Neural cell (in vitro differentiated cells): ENCODE measurements around the gene CISH. TPM values are rescaled to one million over a fixed set of nuclear protein-coding genes. Genes with fewer than 3 reads are reported as not detected.

ENCODE experiments used
- H2AFZ ChIP-seq: fragments of 200-600, 300-800 bp; sonication (generic), shearing (Covaris generic); 2 replicates; pipeline ENCODE4 v1.6.0; 2014; ENCODE audit warnings: low read depth, mild to moderate bottlenecking, antibody characterized with exemption, low read length, moderate library complexity
- H3F3A ChIP-seq: fragments of 200-600 bp; shearing (Covaris generic); 2 replicates; pipeline ENCODE4 v1.6.1; 2016; ENCODE audit warnings: mild to moderate bottlenecking, moderate library complexity, mixed read lengths, antibody characterized with exemption, low read length; ENCODE audit not compliant: insufficient read depth, poor library complexity, severe bottlenecking
- H3K27ac ChIP-seq: fragments of 200-600, 300-800 bp; sonication (generic), shearing (Covaris generic); 2 replicates; pipeline ENCODE4 v1.5.1; 2014; ENCODE audit warnings: mild to moderate bottlenecking, low read length, moderate library complexity
- H3K27me3 ChIP-seq: fragments of 300-800, 200-600 bp; sonication (generic), shearing (Covaris generic); 2 replicates; pipeline ENCODE4 v1.6.0; 2014; ENCODE audit warnings: mild to moderate bottlenecking, low read depth, low read length, moderate library complexity; ENCODE audit not compliant: insufficient read depth
- H3K36me3 ChIP-seq: fragments of 300-800, 200-600 bp; sonication (generic), shearing (Covaris generic); 2 replicates; pipeline ENCODE4 v1.5.1; 2014; ENCODE audit warnings: mild to moderate bottlenecking, antibody characterized with exemption, low read length, moderate library complexity; ENCODE audit not compliant: insufficient read depth
- H3K4me2 ChIP-seq: fragments of 300-800, 200-600 bp; sonication (generic), shearing (Covaris generic); 2 replicates; pipeline ENCODE4 v1.6.0; 2014; ENCODE audit warnings: mild to moderate bottlenecking, low read length
- H3K4me3 ChIP-seq: fragments of 300-800, 200-600 bp; sonication (generic), shearing (Covaris generic); 2 replicates; pipeline ENCODE4 v1.5.1; 2014; ENCODE audit warnings: mild to moderate bottlenecking, low read length, moderate library complexity
- H3K79me2 ChIP-seq: fragments of 200-600 bp; shearing (Covaris generic); replicated peaks from 2 replicates; pipeline ENCODE4 v1.6.0; 2014; ENCODE audit warnings: mild to moderate bottlenecking, low read length, moderate library complexity; ENCODE audit not compliant: insufficient read depth
- H3K9ac ChIP-seq: fragments of 300-800, 200-600 bp; sonication (generic), shearing (Covaris generic); 2 replicates; pipeline ENCODE4 v1.6.1; 2016; ENCODE audit warnings: mild to moderate bottlenecking, low read length, mixed read lengths
- H3K9me2 ChIP-seq: fragments of 200-600 bp; shearing (Covaris generic); 2 replicates; pipeline ENCODE4 v1.6.1; 2016; ENCODE audit warnings: mild to moderate bottlenecking, low read length, mixed read lengths; ENCODE audit not compliant: insufficient read depth
- H3K9me3 ChIP-seq: fragments of 200-600, 300-800 bp; sonication (generic), shearing (Covaris generic); 2 replicates; pipeline ENCODE4 v1.6.1; 2016; ENCODE audit warnings: mild to moderate bottlenecking, mixed run types, low read length, moderate library complexity, mixed read lengths
- H4K20me1 ChIP-seq: fragments of 200-600 bp; shearing (Covaris generic); 2 replicates; pipeline ENCODE4 v1.6.1; 2016; ENCODE audit warnings: mild to moderate bottlenecking, mixed run types; ENCODE audit not compliant: insufficient read depth
- EP300 ChIP-seq: fragments of 450-650 bp; conservative IDR thresholded peaks from 2 replicates; pipeline ENCODE4 v1.6.1; 2014; ENCODE audit warnings: antibody characterized with exemption, mild to moderate bottlenecking, moderate library complexity; ENCODE audit not compliant: poor library complexity, severe bottlenecking
- EZH2 ChIP-seq: fragments of 200-600, 300-800 bp; shearing (Covaris generic), sonication (generic); IDR thresholded peaks from 2 replicates; pipeline ENCODE4 v1.6.1; 2014; ENCODE audit warnings: antibody characterized with exemption, low read length, borderline replicate concordance, mild to moderate bottlenecking; ENCODE audit not compliant: insufficient read depth, poor library complexity, severe bottlenecking
- MXI1 ChIP-seq: fragments of 450-650 bp; conservative IDR thresholded peaks from 2 replicates; pipeline ENCODE4 v1.6.1; 2014; ENCODE audit warnings: antibody characterized with exemption, mild to moderate bottlenecking; ENCODE audit not compliant: poor library complexity, severe bottlenecking
- POLR2AphosphoS5 ChIP-seq: IDR thresholded peaks from 2 replicates; pipeline ENCODE4 v1.6.1; 2012
- RAD21 ChIP-seq: fragments of 450-650 bp; conservative IDR thresholded peaks from 2 replicates; pipeline ENCODE4 v1.6.1; 2014; ENCODE audit warnings: antibody characterized with exemption, mild to moderate bottlenecking, moderate library complexity
- SMC3 ChIP-seq: fragments of 450-650 bp; conservative IDR thresholded peaks from 2 replicates; pipeline ENCODE4 v1.6.1; 2014; ENCODE audit warnings: antibody characterized with exemption, mild to moderate bottlenecking, moderate library complexity; ENCODE audit not compliant: poor library complexity
- TAF1 ChIP-seq: IDR thresholded peaks from 2 replicates; pipeline ENCODE4 v1.6.1; 2012; ENCODE audit warnings: low read depth
- polyA plus RNA-seq: library from polyadenylated mRNA; depleted of rRNA; stranded (reverse); fragments of >200 nt; gene quantifications from 2 replicates; pipeline ENCODE4 v1.2.3, GENCODE V29; 2014
- TF ChIP-seq, protein P1 (sequence below): IDR thresholded peaks from 2 replicates; pipeline ENCODE4 v1.6.1; 2012; ENCODE audit warnings: borderline replicate concordance
- TF ChIP-seq, protein P2 (sequence below): fragments of 450-650 bp; IDR thresholded peaks from 2 replicates; pipeline ENCODE4 v1.5.1; 2014; ENCODE audit warnings: antibody characterized with exemption, mild to moderate bottlenecking, moderate library complexity; ENCODE audit not compliant: poor library complexity, severe bottlenecking

Gene CISH
- polyA plus RNA-seq, 1 donor from 2014 or later = not detected

DNA sequence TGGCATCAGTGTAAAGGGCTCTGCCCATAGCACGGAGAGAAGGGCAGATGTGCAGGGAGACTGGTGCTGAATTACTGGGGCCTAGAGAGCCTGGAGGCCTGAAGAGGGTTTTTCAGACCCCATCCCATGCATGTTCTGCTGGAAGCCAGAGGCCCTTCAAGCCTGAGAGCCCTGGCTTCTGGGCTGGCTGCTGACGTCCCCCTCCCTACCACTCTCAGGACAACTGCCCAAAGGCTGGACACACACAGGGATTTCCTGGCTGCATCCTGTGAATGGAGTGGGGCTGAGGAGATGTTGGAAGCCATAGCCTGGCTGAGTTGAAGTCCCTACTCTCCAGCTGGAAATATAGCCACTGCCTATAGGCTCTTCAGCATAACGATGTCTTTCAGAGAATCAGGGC lies 46.2 kb upstream of the CISH start:
- Histone ChIP-seq H2AFZ (no peak overlapping the region), H3K4me2 (no peak overlapping the region), H3K9me3 (no peaks in the 10 kb centered on the region), H3K36me3 (no peaks in the 10 kb centered on the region), H4K20me1 (no peaks in the 10 kb centered on the region), H3K4me3 (no peak overlapping the region), H3K27me3 (no peaks in the 10 kb centered on the region), H3K79me2 (no peaks in the 10 kb centered on the region), H3K27ac (no peak overlapping the region), H3K9ac (no peak overlapping the region), H3K9me2 (no peaks in the 10 kb centered on the region), H3F3A (no peaks in the 10 kb centered on the region)
- no peak for TF ChIP-seq RAD21
- TF ChIP-seq MXI1 = no peak
- TF ChIP-seq EP300 = no peak
- no peak for TF ChIP-seq TAF1

DNA sequence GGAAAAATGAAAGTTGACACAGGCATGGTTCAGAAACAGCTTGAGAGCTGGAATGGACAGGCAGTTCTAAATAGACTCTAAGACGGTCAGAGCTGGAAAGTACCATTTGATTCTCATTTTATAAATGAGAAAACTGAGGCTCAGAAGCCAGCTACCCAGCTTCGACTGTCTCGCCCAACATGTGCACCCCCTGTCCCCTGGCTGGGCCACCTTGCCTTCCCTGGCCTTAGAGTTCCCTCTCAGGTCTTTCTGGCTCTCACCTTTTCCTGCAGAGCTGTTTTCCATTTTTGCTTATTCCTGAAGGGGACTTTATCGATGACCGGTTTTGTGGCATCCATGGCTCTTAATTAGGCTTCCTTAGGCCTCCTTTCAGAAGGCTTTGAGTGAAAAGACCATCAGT lies 45.8 kb upstream of the CISH start:
- H3K27ac ChIP-seq = no peak overlapping the region
- no peaks in the 10 kb centered on the region for H3K36me3 ChIP-seq
- no peaks in the 10 kb centered on the region for H3K9me3 ChIP-seq
- H4K20me1 ChIP-seq = no peaks in the 10 kb centered on the region
- H3K4me3 ChIP-seq = no peak overlapping the region
- H3K9ac ChIP-seq = no peak overlapping the region
- no peak overlapping the region for H2AFZ ChIP-seq
- H3K4me2 ChIP-seq = no peak overlapping the region
- no peaks in the 10 kb centered on the region for H3F3A ChIP-seq
- TF ChIP-seq SMC3 (no peak), EP300 (no peak), POLR2AphosphoS5 (no peak), TAF1 (no peak), EZH2 (no peak)
- TF ChIP-seq, protein P1, sequence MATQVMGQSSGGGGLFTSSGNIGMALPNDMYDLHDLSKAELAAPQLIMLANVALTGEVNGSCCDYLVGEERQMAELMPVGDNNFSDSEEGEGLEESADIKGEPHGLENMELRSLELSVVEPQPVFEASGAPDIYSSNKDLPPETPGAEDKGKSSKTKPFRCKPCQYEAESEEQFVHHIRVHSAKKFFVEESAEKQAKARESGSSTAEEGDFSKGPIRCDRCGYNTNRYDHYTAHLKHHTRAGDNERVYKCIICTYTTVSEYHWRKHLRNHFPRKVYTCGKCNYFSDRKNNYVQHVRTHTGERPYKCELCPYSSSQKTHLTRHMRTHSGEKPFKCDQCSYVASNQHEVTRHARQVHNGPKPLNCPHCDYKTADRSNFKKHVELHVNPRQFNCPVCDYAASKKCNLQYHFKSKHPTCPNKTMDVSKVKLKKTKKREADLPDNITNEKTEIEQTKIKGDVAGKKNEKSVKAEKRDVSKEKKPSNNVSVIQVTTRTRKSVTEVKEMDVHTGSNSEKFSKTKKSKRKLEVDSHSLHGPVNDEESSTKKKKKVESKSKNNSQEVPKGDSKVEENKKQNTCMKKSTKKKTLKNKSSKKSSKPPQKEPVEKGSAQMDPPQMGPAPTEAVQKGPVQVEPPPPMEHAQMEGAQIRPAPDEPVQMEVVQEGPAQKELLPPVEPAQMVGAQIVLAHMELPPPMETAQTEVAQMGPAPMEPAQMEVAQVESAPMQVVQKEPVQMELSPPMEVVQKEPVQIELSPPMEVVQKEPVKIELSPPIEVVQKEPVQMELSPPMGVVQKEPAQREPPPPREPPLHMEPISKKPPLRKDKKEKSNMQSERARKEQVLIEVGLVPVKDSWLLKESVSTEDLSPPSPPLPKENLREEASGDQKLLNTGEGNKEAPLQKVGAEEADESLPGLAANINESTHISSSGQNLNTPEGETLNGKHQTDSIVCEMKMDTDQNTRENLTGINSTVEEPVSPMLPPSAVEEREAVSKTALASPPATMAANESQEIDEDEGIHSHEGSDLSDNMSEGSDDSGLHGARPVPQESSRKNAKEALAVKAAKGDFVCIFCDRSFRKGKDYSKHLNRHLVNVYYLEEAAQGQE = no peak
- no peaks in the 10 kb centered on the region for H3K9me2 ChIP-seq
- H3K27me3 ChIP-seq = no peaks in the 10 kb centered on the region
- no peaks in the 10 kb centered on the region for H3K79me2 ChIP-seq

DNA sequence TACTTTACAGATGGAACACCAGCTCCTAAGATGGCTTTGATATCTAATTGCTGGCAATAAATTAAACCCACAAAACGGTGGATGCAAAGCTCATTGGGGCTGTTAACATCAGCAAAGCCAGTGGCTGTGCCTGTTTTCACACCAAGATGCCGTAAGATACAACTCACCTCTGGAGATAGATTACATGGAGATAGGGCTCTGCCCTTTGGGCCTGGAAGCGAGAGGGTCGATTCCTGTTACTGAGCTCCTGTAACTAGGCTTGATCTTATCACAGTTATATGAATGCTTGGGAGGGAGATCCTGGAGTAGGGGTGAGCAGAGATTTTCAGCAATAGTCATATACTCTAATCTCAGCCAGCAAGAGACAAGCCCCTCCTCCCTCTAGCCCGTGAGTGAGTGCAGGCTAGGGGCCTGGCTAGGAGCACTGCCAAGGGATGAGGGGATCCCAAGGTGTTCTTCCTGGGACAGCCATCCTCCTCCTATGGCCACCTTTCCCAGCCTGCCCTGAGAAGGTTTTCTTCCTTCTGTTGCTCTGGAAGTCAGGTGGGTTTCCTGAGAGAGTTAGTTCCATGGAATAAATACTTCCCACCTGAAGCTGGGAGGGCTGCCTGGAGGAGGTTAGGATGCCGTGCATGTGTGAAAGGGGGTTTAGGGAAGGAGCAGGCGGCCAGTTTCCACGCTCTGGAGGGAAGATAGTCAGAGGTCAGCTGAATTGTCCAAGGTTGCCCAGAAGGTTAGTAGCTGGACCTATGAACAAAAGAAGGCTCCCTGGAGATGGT lies 45.0 kb upstream of the CISH start:
- no peaks in the 10 kb centered on the region for H3K79me2 ChIP-seq
- no peaks in the 10 kb centered on the region for H4K20me1 ChIP-seq
- H3K9me2 ChIP-seq = no peaks in the 10 kb centered on the region
- no peak overlapping the region for H3K9ac ChIP-seq
- no peak overlapping the region for H3K4me3 ChIP-seq
- H3K27ac ChIP-seq = no peak overlapping the region
- no peaks in the 10 kb centered on the region for H3K9me3 ChIP-seq
- no peak overlapping the region for H3K4me2 ChIP-seq
- H2AFZ ChIP-seq = no peak overlapping the region
- H3K27me3 ChIP-seq = no peaks in the 10 kb centered on the region
- no peaks in the 10 kb centered on the region for H3K36me3 ChIP-seq
- TF ChIP-seq RAD21 (no peak), MXI1 (no peak)
- TF ChIP-seq, protein P2, sequence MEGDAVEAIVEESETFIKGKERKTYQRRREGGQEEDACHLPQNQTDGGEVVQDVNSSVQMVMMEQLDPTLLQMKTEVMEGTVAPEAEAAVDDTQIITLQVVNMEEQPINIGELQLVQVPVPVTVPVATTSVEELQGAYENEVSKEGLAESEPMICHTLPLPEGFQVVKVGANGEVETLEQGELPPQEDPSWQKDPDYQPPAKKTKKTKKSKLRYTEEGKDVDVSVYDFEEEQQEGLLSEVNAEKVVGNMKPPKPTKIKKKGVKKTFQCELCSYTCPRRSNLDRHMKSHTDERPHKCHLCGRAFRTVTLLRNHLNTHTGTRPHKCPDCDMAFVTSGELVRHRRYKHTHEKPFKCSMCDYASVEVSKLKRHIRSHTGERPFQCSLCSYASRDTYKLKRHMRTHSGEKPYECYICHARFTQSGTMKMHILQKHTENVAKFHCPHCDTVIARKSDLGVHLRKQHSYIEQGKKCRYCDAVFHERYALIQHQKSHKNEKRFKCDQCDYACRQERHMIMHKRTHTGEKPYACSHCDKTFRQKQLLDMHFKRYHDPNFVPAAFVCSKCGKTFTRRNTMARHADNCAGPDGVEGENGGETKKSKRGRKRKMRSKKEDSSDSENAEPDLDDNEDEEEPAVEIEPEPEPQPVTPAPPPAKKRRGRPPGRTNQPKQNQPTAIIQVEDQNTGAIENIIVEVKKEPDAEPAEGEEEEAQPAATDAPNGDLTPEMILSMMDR = no peak
- no peaks in the 10 kb centered on the region for H3F3A ChIP-seq
